Parathyroid adenoma (tissue), 2 donors: Measurements from ENCODE around the gene UNC13D.
"Not testable (repeated sequence)": the region's sequence is repeated elsewhere in the genome, so short reads cannot be mapped to it uniquely, and the experiment has no call there.

Experiments
- H2AFZ ChIP-seq: fragments of 300-600 bp; sonication (generic); one replicate; pipeline ENCODE4 v1.7.0; 2017; ENCODE audit warnings: antibody characterized with exemption, mild to moderate bottlenecking
- H3K27ac ChIP-seq: fragments of 300-600 bp; sonication (generic); one replicate; pipeline ENCODE4 v1.7.0; 2017
- H3K27me3 ChIP-seq: fragments of 300-600 bp; sonication (generic); one replicate; pipeline ENCODE4 v1.7.0; 2017; ENCODE audit warnings: low read length; ENCODE audit not compliant: control insufficient read depth, insufficient read depth
- H3K36me3 ChIP-seq: fragments of 300-600 bp; sonication (generic); one replicate; pipeline ENCODE4 v1.7.0; 2017; ENCODE audit warnings: low read length; ENCODE audit not compliant: control insufficient read depth, insufficient read depth
- H3K4me1 ChIP-seq: fragments of 300-600 bp; sonication (generic); one replicate; pipeline ENCODE4 v1.7.0; 2017; ENCODE audit warnings: control low read depth
- H3K4me2 ChIP-seq: fragments of 300-600 bp; sonication (generic); one replicate; pipeline ENCODE4 v1.7.0; 2017; ENCODE audit warnings: low read length
- H3K4me3 ChIP-seq: fragments of 300-600 bp; sonication (generic); one replicate; pipeline ENCODE4 v1.7.0; 2017; ENCODE audit warnings: low read depth, low read length
- H3K79me2 ChIP-seq: fragments of 300-600 bp; sonication (generic); one replicate; pipeline ENCODE4 v1.7.0; 2017; ENCODE audit warnings: control low read depth
- H3K9ac ChIP-seq: fragments of 300-600 bp; sonication (generic); one replicate; pipeline ENCODE4 v1.7.0; 2017; ENCODE audit warnings: mild to moderate bottlenecking
- H3K9me3 ChIP-seq: fragments of 300-600 bp; sonication (generic); one replicate; pipeline ENCODE4 v1.7.0; 2017; ENCODE audit warnings: low read length; ENCODE audit not compliant: control insufficient read depth
- TF ChIP-seq, protein P1 (sequence below): fragments of 300-600 bp; sonication (generic); IDR thresholded peaks from one replicate; pipeline ENCODE4 v1.7.0; 2017; ENCODE audit warnings: antibody characterized with exemption, mild to moderate bottlenecking
- donor health status: primary hyperparathyroidism.

Gene UNC13D

DNA sequence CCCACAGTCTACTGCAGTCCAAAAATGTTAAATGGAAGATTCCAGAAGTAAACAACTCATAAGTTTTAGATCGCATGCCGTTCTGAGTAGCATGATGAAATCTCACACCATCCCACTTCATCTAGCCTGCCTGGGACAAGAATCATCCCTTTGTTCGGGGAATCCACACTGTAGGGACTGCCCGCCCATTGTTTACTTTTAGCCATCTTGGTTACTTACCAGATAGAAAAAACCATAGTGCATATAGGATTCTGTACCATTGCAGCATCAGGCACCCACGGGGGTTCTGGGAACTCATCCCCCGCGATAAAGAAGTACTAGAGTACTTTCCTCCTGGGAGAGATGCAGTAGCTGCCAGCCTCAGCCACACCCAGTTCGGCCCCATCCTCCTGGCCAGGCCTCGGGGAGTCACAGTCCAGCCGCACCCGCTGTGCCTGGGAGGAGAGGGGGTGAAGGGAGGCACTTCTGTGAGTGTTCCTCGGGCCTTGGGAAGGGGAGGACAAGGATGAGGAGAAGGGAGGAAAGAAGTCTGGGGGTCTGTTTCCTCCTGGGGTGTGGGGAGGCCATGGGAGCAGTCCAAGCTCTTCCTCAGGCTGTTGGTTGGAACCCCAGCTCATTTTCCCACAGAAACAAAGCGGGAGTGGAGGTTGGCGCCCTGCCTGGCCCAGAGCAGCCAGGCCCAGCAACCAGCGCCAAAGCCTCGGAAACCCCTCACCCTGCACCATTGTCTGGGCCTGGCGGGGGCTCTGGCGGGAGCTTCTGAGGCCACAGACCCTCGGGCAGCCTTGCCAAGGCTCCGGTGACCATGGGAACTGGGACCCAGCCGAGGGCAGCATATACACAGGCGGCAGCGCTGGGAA, 25.3 kb upstream of the UNC13D start:
- H2AFZ ChIP-seq = no peak overlapping the region
- H3K36me3 ChIP-seq = no peaks in the 10 kb centered on the region
- H3K27ac ChIP-seq = peak overlapping the region; percentile 36
- no peaks in the 10 kb centered on the region for H3K27me3 ChIP-seq
- H3K79me2 ChIP-seq = no peaks in the 10 kb centered on the region
- no peak overlapping the region for H3K4me3 ChIP-seq
- no peaks in the 10 kb centered on the region for H3K9me3 ChIP-seq
- H3K4me1 ChIP-seq = peaks cover 7% of the 10 kb centered on the region
- no peak overlapping the region for H3K4me2 ChIP-seq
- H3K9ac ChIP-seq = no peak overlapping the region
- TF ChIP-seq, protein P1, sequence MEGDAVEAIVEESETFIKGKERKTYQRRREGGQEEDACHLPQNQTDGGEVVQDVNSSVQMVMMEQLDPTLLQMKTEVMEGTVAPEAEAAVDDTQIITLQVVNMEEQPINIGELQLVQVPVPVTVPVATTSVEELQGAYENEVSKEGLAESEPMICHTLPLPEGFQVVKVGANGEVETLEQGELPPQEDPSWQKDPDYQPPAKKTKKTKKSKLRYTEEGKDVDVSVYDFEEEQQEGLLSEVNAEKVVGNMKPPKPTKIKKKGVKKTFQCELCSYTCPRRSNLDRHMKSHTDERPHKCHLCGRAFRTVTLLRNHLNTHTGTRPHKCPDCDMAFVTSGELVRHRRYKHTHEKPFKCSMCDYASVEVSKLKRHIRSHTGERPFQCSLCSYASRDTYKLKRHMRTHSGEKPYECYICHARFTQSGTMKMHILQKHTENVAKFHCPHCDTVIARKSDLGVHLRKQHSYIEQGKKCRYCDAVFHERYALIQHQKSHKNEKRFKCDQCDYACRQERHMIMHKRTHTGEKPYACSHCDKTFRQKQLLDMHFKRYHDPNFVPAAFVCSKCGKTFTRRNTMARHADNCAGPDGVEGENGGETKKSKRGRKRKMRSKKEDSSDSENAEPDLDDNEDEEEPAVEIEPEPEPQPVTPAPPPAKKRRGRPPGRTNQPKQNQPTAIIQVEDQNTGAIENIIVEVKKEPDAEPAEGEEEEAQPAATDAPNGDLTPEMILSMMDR = no peak

DNA sequence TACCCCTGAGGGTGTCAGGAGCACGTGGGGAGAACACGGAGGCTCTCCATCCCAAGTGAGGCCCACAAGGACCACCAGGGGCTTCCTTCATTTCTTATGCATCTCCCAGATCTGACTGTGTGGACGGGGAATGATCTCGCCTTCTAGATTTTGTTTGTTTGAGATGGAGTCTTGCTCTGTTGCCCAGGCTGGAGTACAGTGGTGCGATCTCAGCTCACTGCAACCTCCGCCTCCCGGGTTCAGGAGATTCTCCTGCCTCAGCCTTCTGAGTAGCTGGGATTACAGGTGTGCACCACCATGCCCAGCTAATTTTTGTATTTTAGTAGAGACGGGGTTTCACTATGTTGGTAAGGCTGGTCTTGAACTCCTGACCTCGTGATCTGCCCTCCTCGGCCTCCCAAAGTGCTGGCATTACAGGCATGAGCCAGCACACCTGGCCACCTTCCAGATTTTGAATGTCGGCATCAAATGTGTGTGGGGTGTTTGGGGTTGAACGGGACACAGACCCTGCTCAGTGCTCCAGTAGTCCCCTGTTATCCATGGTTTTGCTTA, 24.6 kb upstream of the UNC13D start:
- H3K36me3 ChIP-seq, H2AFZ ChIP-seq, H3K4me2 ChIP-seq, H3K9me3 ChIP-seq, H3K79me2 ChIP-seq, H3K4me1 ChIP-seq, H3K9ac ChIP-seq, H3K4me3 ChIP-seq, H3K27me3 ChIP-seq: not testable (repeated sequence)
- peak overlapping the region; percentile 36 for H3K27ac ChIP-seq

GRCh38 chr17:75865404-75866188, 21.4 kb upstream of the UNC13D start:
- not testable (repeated sequence) for H3K27me3 ChIP-seq, H3K79me2 ChIP-seq, H3K36me3 ChIP-seq, H2AFZ ChIP-seq, H3K27ac ChIP-seq, H3K4me3 ChIP-seq, H3K4me2 ChIP-seq, H3K9me3 ChIP-seq, H3K4me1 ChIP-seq, H3K9ac ChIP-seq

- H3K27me3 ChIP-seq, H3K9ac ChIP-seq, H3K79me2 ChIP-seq, H3K36me3 ChIP-seq, H3K4me3 ChIP-seq, H2AFZ ChIP-seq, H3K27ac ChIP-seq, H3K9me3 ChIP-seq, H3K4me2 ChIP-seq, H3K4me1 ChIP-seq: not testable (repeated sequence)
Observed at GRCh38 chr17:75864887-75865286, 20.7 kb upstream of the UNC13D start.

- Histone ChIP-seq H3K4me3 (no peak overlapping the region), H3K9me3 (no peaks in the 10 kb centered on the region), H3K4me1 (no peaks in the 10 kb centered on the region), H3K79me2 (no peaks in the 10 kb centered on the region), H2AFZ (no peak overlapping the region), H3K27ac (peak overlapping the region; percentile 1), H3K27me3 (no peaks in the 10 kb centered on the region), H3K9ac (no peak overlapping the region), H3K4me2 (no peak overlapping the region), H3K36me3 (no peaks in the 10 kb centered on the region)
- TF ChIP-seq, protein P1 = no peak
Observed at GRCh38 chr17:75864448-75864871, 20.3 kb upstream of the UNC13D start.

GRCh38 chr17:75861927-75862317, 17.7 kb upstream of the UNC13D start:
- Histone ChIP-seq H3K4me3 (no peak overlapping the region), H3K9me3 (no peaks in the 10 kb centered on the region), H3K9ac (no peak overlapping the region), H3K79me2 (no peaks in the 10 kb centered on the region), H3K36me3 (no peaks in the 10 kb centered on the region), H3K4me1 (no peaks in the 10 kb centered on the region), H3K27ac (no peak overlapping the region), H3K27me3 (no peaks in the 10 kb centered on the region), H2AFZ (no peak overlapping the region), H3K4me2 (no peak overlapping the region)
- TF ChIP-seq, protein P1 = no peak

- H3K27ac ChIP-seq, H3K4me1 ChIP-seq: not testable (repeated sequence)
Observed at GRCh38 chr17:75859358-75859757, 15.2 kb upstream of the UNC13D start.

More at GRCh38 chr17:75859358-75859757, 15.2 kb upstream of the UNC13D start:
- not testable (repeated sequence) for H3K4me2 ChIP-seq, H3K36me3 ChIP-seq, H3K9ac ChIP-seq, H3K4me3 ChIP-seq, H2AFZ ChIP-seq, H3K9me3 ChIP-seq, H3K79me2 ChIP-seq, H3K27me3 ChIP-seq
